ENCODE results near the gene GDI2.
"Not testable (repeated sequence)": the region's sequence is repeated elsewhere in the genome, so short reads cannot be mapped to it uniquely, and the experiment has no call there.

Gene GDI2

DNA sequence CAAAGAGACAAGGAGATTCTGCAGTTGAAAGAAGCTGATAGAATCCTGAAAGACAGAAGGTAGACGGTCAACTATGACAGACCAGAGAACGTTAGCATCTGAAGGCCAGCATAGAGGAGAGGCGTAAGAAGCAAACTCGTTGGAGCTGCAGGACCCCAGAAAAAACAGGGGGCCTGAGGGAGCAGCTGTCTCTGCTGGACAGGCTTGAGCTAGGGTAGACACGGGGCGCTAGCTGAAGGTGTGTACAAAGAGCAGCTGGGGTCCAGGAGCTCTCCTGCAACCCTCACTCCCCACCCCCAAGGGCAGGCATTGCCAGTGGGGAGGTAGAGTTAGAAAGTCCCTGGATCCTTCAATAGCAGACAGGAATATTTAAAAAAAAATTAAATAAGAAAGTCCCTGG, 14.6 kb upstream of the GDI2 start:
- no peak for DNase-seq (ENCODE audit: low spot score)

DNA sequence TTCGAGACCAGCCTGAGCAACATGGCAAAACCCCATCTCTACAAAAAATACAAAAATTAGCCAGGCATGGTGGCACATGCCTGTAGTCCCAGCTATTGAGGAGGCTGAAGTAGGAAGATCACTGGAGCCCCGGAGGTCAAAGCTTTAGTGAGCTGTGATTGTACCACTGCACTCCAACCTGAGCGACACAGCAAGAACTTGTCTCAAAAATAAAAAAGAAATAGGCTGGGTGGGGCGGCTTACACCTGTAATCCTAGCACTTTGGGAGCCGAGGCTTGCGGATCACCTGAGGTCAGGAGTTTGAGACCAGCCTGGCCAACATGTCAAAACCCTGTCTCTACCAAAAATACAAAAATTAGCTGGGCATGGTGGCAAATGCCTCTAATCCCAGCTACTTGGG, 13.3 kb upstream of the GDI2 start:
- not testable (repeated sequence) for DNase-seq (ENCODE audit: low spot score)

DNA sequence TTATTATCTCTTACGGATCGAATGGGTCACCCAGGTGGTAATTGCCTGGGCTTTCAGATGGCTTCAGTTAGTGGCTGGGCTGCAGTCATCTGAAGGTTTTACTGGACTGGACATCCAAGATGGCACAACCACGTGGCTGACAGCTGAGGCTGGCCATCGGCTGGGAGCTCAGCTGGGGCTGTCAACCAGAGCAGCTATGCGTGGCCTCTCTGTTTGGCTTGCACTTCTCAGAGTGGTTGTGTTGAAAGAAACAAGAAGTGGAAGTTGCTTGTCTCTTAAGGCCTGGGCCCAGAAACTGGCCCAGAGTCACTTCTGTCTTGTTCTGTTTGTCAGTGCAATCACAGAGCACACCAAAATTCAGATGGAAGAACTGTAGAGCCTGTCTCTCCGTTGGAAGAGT, 5.7 kb upstream of the GDI2 start:
- DNase-seq (ENCODE audit: low spot score): peak; percentile 46

DNA sequence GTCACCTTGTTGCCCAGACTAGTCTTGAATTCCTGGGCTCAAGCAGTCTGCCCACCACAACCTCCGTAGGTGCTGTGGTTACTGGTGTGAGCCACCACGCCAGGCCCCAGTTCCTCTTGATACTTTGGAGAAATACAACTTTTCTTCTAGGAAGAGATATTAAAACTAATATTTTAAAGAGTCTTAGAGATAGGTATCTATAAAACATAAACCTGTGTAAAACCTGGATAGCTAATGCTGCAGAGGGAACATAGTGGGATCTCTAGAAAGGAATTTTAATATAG, 4.8 kb upstream of the GDI2 start:
- DNase-seq (ENCODE audit: low spot score): no peak

DNA sequence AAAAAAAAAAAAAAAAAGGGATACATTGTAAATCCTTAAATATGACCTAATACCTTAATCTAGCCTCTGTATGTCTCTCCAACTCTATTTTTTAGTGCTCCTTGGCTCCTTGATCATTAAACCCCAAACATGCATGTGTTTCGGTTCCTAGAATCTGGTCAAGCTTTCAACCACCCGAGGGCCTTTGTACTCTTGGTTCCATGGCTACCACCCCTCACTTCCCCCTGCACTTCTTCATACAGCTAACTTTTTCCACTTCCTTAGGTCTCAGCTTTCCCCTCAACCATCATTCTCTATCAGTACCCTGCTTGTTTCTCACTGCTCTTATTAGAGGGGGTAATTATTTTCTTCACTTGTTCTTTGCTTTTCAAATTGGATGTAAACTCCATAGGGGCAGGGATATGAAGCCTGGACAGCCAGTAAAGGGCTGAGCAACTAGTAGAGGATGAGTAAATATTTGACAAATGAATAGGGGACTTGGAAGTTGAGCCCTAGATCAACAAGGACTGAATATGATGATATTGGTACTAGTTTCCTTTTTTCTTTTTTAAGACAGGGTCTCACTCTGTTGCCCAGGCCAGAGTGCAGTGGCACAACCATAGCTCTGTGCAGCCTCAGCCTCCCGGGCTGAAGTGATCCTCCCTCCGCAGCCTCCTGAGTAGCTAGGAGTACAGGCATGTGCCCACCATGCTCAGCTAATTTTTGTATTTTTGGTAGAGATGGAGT, 4.3 kb upstream of the GDI2 start:
- DNase-seq (ENCODE audit: low spot score): peak; percentile 50

DNA sequence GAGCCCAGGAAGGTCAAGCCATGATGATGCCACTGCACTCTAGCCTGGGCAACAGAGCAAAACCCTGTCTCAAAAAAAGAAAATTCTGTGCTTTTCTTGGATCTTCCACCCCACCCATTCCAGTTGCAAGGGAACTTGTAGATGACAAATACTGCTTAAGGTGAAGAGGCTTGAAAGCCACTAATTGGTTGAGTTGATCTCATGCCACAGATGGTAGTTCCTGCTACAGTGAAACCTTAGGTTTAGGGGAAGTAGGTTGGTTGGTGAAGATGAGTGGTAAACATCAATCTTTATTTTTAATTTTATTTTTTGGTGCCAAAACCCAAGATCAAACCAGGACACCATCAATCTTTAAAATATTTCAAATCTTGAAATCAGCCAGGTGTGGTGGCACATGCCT, 2.9 kb upstream of the GDI2 start:
- DNase-seq (ENCODE audit: low spot score): peak; percentile 72

DNA sequence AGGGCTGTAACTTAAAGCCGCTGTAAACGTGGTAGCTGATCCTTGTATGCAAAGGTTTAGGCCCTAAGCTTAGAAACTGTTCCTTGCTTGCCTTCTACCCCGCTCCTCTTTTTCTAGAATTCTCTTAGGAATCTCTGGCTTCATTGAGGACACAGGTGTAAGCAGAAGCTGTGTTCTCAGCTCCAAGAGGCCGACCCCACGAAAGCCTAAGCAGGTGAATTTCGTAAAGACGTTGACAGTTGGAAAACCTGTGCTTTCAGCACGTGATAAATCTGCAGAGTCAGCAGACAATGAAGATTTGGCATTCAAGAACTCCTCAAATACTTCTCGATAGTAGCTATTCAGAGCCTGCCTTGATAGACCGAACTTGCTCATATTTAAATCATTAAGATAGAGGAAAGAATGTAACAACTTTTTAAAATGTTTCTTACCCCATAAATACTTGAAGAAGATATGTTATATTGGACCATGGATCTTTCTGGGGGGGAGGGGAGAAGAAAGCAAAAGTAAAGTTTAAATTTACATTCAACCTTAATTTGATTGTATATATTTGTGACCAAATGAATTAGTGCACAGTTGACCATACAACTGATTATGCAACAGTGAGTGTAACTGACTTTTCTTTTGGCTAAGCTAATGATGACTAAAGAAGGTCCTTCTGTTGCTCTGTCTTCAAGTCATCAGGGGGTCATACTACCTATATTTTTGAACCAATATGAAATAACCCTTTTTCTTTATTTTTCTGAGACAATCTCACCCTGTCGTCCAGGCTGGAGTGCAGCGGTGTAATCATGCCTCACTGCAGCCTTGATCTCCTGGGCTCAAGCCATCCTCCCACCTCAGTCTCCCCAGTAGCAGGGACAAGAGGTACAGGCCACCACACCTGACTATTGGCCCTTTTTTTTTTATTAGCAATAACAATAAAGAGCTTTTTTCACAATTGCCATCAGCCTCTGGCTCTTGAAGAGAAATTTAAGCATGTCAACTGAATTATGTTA, 1.2 kb upstream of the GDI2 start:
- no peak for DNase-seq (ENCODE audit: low spot score)

DNA sequence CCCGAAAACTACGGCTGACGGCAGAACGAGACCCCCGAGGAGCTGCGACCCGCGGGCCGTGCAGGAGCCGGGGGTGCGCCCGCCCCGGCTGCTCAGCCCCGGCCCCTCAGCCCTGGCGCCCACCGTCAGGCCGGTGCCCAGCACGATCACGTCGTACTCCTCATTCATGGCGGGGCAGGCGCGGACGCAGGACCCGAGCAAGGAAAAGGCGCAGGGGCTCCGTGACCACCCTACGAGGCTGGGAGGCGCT, 218 bp downstream of the GDI2 start:
- no peak for DNase-seq (ENCODE audit: low spot score)

DNA sequence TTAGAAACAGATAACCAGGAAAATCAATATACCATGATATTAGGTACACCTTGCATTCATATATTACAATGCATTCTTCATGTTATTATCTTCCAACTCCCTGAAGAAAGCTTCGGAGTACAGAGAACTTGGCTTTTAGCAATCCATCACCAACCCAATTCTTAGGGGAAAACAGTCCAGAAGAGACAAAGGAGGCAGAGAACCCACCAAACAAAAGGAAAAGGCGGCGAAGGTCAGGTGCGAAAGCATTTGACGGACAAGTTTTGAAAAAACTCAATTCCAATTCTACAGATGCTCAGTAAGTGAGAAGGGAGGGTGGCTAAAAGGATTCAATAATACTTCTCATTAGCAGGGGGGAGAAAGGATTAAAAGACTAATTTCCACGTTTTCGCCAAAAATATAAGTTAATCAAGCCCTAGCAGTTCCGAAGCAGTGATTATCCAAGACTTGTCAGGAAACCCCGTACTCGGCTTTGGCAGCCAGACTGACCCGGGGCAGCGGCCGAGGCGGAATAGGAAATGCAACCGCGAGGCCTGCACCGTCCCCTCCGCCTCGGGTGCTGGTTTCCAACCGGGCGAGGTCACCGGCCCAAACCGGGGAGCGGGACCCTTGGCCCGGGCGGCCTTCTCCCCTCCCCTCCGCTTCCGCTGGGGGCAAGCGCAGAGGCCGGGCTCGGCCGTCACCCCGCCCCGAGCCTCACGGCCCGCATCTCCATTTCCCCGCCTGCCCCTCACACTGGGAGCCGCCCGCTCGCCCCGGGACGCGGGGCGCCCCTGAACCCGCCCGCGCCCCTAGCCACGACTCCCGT, 747 bp downstream of the GDI2 start:
- DNase-seq (ENCODE audit: low spot score): peak; percentile 54

DNA sequence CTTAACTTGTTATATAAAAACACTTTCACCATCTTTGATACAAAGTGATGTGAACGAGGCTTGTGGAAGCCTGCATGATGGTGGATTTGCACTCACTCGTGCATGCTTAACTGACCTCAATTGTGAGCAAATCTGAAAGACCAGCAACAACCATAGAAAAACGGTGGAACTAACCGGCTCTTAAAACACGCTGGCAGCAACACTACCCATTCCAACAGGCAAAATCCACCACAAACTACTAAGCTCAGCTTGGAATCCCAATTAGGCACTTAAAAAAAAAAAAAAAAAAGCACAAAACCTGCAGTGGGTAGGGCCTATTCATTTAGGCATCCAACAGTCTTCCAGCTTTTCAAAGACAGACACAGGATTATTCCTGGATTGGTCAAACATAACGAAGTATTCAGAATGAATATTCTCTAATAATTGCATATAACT, 1.8 kb downstream of the GDI2 start:
- DNase-seq (ENCODE audit: low spot score): no peak

DNA sequence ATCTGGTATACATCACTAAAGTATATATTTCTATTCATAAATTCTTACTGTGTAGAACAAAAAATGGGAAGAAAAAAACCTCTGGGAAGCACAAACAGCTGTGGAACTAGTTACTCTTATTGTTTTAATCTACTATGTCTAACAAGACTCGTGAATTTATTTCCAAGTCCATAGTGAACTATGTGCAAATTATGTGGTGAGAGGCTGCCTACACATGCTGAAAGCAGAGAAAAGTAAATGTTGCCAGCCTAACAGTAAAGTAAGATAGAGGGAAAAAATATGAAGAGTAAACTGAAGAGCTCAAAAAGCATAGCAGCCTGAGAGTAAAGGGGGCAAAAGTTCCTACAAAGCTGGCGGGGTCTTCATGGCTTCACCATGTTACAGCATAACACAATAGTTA, 3.0 kb downstream of the GDI2 start:
- DNase-seq (ENCODE audit: low spot score): no peak

DNA sequence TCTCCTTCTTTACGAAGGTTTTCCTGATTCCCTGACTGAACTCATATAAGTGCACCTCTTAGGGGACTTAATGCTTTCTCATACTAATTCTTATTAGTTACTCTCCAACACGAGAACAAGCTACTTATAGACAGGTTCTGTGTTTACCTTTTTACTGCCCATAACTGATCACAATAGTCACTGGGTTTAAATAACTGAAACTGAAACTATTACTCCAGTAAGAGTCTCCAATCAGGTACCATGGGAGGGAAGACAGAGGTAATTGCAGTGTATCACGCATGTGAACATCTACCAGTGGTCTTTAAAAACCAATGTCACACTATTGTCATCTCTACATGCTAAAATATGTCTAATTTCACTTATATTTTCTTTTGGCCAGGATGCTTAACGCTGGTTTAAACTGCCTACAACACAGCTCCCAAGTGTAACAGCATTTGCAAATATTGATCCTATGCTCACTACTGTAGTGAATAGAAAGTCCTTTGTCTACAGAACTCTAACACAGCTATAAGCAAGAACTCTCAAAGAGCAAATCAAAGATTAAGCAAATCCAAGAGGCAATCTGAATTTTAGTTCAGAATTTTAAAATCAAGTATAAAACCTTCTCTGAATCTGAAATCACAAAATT, 3.6 kb downstream of the GDI2 start:
- DNase-seq (ENCODE audit: low spot score): no peak

DNA sequence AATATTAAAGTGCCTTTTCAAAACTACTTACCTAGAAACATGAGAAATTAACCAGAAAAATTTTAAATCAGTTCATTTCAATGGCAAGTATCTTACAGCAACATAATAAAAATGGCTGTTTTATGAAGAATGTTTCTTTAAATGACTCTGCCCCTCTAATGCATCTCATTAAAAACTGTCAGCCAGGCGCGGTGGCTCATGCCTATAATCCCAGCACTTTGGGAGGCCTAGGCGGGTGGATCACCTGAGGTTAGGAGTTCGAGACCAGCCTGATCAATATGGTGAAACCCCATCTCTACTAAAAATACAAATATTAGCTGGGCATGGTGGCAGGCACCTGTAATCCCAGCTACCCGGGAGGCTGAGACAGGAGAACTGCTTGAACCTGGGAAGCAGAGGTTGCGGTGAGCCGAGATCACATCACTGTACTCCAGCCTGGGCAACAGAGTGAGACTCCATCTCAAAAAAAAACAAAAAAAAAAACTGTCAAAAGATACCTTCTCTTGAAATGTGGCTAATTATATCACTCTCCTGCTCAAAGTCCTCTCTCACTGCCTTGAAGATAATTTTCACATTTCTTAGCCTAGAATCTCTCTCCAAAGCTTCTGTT, 4.3 kb downstream of the GDI2 start:
- DNase-seq (ENCODE audit: low spot score): not testable (repeated sequence)

DNA sequence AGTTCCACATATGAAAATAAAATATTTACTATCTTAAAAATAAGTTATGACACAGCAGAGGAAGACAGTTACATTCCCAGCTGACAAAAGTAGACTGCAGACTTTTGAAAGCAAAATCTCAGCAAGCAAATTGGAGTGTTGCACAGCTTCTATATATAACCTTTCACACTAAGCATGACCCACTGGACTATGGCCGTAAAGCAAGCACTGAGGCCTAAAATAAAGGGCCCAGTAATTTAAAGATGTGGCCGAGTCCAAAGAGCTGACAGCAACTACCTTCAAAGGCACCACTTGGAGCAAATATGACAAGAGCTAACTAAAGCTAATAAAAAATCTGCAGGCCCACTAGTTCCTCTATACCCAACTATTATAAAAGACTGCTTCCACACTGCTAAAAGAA, 6.5 kb downstream of the GDI2 start:
- no peak for DNase-seq (ENCODE audit: low spot score)

DNA sequence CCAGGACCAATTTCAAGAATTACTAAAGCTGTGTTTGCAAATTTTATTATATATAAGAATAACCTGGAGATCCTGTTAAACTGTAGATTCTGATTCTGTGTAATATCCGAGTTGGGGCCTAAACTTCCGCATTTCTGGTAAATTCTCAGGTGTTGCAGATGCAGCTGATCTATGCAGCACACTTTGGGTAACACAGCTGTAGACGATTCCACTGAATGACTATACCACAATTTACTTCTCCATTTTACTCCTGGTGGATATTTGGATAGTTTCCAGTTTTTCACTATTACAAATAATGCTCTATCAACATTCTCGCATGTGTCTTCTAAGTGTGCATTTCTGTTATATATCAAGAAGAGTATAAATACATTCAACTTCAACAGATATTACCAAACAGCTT, 7.5 kb downstream of the GDI2 start:
- DNase-seq (ENCODE audit: low spot score): peak; percentile 27

DNA sequence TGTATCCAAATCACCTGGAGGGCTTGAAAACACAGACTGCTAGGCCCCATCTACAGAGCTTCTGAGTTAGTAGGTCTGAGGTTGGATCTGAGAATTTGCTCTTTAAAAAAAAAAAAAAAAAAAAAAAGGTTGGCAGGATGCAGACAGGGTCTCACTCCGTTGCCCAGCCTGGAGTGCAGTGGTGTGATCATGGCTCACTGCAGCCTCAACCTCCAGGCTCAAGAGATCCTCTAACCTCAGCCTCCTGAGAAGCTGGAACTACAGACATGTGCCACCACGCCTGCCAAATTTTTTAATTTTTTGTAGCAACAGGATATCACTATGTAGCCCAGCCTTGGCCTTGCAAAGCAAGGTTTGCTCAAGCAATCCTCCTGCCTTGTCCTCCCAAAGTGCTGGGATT, 8.0 kb downstream of the GDI2 start:
- no peak for DNase-seq (ENCODE audit: low spot score)

DNA sequence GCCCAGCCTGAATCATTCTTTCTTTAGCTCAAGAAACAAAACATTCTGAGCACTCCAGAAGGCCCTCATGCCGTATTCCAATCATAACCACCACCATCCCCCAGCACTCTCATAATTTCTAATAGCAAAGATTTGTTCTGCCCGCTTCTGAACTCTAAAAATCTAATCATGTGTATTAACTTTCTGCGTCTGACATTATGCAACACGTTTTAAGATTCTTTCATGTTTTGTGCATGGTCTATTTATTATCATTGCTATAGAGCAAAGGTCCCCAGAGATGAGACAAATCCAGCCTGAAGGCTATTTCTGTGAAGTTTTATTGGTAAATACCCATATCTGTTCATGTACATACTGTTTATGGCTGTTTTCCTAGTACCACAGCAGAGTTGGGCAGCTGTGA, 8.8 kb downstream of the GDI2 start:
- DNase-seq (ENCODE audit: low spot score): no peak

DNA sequence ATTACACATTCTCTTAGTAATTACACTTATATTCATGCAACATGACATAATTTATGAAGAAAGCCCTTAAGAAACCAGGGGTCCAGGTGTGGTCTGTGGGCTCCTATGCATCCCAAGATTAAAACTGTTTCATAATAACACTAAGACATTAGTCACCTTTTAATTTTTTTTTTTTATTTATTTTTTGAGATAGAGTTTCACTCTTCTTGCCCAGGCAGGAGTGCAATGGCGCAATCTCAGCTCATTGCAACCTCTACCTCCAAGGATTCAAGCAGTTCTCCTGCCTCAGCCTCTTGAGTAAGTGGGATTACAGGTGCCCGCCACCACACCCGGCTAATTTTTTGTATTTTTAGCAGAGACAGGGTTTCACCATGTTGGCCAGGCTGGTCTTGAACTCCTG, 12.5 kb downstream of the GDI2 start:
- no peak for DNase-seq (ENCODE audit: low spot score)

DNA sequence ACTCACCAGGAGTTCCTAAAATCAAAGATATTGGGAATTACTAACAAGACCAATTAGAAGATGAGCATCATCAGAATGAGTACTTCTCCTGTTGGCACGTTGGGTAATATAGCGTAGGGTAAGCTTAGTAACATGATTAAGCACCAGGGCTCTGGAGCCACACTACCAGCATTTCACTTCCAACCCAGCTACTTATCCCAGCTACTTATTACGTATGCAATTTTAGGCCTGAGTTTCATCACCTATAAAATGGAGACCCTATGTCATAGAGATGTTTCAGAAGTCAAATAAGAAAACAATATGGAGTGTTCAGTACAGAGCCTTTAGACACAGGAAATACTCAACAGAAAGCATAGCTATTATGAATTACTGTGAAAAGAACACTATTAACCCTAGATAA, 19.0 kb downstream of the GDI2 start:
- DNase-seq (ENCODE audit: low spot score): no peak

DNA sequence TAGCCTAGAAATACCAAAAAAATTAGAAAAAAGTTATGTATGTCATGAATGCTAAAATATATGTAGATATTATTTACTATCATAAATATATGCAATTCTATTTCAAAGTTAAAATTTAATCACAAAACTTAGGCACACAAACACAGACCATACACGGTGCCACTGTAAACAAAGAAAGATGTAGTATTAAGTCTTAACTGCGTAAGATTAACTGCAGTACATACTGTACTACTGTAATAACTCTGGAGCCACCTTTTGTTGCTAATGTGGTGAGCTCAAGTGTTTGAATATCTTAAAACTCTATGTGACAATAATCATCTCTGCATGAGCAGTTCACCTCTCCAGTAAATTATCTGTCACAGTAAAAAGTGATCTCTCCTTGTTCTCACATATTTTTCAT, 23.6 kb downstream of the GDI2 start:
- no peak for DNase-seq (ENCODE audit: low spot score)

DNA sequence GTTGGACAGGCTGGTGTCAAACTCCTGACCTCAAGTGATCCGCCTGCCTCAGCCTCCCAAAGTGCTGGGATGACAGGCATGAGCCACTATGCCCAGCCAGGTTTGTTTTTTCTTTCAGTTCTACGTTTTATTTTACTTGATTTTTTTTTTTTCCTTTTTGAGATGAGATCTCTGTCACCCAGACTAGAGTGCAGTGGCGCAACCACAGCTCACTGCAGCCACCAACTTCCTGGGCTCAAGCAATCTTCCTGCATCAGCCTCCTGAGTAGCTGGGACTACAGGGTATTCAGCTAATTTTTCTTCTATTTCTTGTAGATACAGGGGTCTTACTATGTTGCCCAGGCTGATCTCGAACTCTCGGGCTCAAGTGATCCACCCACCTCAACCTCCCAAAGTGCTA, 24.3 kb downstream of the GDI2 start:
- DNase-seq (ENCODE audit: low spot score): no peak

DNA sequence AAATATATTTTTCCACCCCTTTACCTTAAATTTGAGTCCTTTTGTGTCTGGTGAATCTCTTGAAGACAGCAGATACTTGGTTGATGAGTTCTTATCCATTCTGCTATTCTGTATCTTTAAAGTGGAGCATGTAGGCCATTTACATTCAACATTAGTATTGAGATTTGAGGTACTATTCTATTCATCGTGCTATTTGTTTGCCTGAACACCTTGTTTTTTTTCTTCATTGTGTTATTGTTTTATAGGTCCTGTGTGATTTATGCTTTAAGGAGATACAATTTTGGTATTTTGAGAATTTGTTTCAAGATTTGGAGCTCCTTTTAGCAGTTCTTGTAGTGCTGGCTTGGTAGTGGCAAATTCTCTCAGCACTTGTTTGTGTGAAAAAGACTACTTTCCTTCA, 29.9 kb downstream of the GDI2 start:
- no peak for DNase-seq (ENCODE audit: low spot score)

Measured in germinal center (tissue), 1 donor.